Omental fat pad (tissue), 4 donors: ENCODE measurements around the gene FXYD7. TPM values are rescaled to one million over a fixed set of nuclear protein-coding genes. Genes with fewer than 3 reads are reported as not detected.

Source experiments
- ATAC-seq: fragments of 150-250 bp; one replicate; pipeline ENCODE4 v1.9.1; 2016; ENCODE audit warnings: mild to moderate bottlenecking, moderate library complexity; ENCODE audit not compliant: low FRiP score
- DNase-seq: peaks from one replicate; pipeline ENCODE4 v3.0.0-alpha.2; 2019; ENCODE audit warnings: low spot score
- total RNA-seq, 4 donors: library from RNA; depleted of rRNA; stranded (reverse); fragments of >200 nt; gene quantifications; one replicate each; pipeline ENCODE4 v1.1.0, GENCODE V29; 2016
- TF ChIP-seq, protein P1 (sequence below), 3 donors: fragments of 450-650 bp; IDR thresholded peaks; one replicate each; pipeline ENCODE4 v1.5.1; 2016 to 2017; ENCODE audit warnings: antibody characterized with exemption in 3 of 3, mild to moderate bottlenecking in 3 of 3, moderate library complexity in 2 of 3

The FXYD7 gene, protein sequence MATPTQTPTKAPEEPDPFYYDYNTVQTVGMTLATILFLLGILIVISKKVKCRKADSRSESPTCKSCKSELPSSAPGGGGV
- not detected for total RNA-seq

DNA sequence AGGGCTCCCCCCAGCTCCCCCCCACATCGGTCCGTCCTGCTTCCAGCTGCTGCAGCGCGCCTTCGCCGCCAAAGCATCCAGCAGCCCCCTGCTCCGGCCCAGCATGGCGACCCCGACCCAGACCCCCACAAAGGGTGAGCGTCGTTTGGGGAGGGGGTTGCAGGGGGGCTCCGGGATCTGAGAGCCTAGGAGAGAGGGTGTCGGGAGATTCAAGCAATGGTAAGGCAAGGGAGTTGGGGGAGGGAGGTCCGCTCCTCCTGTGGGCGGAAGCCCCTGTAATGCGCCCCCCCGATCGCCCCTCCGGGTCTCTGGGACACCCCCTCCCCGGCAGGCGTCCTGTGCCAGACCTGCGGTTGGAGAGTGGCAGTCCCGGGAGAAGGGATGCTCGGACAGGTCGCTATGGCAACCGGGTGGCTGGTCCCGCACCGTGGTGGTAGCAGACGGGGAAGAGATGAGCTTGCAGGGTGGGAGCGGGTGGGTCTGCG lies at the start of gene FXYD7:
Gene FXYD7, plus strand, starts transcription at position 25 of the 485 bp plus-strand sequence. Its CDS starts 79 bp downstream, at position 104.
- DNase-seq (no peak), ATAC-seq (no peak)
- TF ChIP-seq, protein P1, sequence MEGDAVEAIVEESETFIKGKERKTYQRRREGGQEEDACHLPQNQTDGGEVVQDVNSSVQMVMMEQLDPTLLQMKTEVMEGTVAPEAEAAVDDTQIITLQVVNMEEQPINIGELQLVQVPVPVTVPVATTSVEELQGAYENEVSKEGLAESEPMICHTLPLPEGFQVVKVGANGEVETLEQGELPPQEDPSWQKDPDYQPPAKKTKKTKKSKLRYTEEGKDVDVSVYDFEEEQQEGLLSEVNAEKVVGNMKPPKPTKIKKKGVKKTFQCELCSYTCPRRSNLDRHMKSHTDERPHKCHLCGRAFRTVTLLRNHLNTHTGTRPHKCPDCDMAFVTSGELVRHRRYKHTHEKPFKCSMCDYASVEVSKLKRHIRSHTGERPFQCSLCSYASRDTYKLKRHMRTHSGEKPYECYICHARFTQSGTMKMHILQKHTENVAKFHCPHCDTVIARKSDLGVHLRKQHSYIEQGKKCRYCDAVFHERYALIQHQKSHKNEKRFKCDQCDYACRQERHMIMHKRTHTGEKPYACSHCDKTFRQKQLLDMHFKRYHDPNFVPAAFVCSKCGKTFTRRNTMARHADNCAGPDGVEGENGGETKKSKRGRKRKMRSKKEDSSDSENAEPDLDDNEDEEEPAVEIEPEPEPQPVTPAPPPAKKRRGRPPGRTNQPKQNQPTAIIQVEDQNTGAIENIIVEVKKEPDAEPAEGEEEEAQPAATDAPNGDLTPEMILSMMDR (IDR thresholded peaks at IDR 0.05), result no peak

DNA sequence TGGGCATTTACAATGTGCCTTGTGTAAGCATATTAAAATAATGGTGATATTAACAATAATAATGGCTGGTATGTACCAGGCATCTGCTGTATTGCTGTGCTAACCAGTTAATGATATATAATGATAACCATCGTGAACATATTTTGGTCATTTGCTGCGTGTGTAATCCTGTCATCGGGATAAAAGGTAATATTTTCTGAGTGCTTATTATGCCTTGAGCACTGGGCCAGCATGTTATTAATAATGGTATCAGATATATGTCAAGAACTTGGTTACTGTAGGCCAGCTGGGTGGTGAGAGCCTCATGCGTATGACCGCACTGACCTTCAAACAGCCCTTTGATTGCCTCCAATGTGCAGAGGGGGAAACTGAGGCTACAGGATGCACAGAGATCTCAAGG lies 49.6 kb upstream of the FXYD7 start:
- TF ChIP-seq, protein P1 (IDR thresholded peaks at IDR 0.05), result no peak
- DNase-seq (no peak), ATAC-seq (no peak)

DNA sequence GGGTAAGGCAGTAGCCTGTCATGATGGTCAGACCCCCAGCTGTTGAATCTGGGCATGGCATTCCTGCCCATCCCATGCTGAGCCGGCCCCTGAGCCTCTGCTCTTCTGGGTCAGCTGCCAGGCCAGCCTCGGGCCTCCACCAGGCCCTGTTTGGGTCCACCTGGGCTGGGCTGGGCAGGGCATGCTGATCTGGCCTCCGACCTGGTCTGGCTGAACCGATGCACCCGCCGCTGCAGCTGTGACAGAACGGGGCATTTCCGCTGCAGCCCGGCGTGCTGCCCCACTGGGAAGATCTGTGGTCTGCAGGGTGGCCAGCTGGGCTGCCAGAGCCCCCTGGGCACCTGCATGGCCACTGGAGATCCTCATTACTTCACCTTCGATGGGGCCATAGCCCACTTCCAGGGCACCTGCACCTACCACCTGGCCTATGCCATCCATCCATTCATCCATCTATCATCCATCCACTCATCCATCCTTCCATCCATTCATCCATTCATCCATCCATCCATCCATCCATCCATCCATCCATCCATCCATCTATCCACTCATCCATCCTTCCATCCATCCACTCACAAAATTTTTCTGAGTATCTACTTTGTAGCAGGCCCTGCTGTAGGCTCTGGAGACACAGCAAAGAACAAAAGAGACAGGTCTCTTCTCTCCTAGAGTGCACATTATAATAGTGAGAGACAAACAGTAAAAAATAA lies 49.0 kb upstream of the FXYD7 start:
- TF ChIP-seq, protein P1 (IDR thresholded peaks at IDR 0.05), result no peak
- ATAC-seq (no peak), DNase-seq (no peak)

DNA sequence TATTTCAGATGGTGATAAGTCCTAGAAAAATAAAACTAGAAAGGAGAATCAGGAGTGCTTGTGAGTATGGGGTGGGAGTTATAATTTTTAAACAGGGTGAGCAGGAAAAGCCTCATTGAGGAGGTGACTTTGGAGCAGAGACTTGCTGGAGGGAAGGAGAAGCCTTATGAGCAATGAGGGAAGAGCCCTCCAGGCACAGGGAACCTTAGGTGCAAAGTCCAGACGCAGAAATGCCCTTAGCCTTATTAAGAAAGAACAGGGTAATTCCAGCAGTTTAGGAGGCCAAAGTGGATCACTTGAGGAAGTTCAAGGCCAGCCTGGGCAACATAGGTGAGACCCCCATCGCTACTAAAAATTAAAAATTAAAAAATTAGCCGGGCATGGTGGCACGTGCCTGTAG lies 48.4 kb upstream of the FXYD7 start:
- ATAC-seq, result no peak
- TF ChIP-seq, protein P1 (IDR thresholded peaks at IDR 0.05), result no peak
- no peak for DNase-seq

DNA sequence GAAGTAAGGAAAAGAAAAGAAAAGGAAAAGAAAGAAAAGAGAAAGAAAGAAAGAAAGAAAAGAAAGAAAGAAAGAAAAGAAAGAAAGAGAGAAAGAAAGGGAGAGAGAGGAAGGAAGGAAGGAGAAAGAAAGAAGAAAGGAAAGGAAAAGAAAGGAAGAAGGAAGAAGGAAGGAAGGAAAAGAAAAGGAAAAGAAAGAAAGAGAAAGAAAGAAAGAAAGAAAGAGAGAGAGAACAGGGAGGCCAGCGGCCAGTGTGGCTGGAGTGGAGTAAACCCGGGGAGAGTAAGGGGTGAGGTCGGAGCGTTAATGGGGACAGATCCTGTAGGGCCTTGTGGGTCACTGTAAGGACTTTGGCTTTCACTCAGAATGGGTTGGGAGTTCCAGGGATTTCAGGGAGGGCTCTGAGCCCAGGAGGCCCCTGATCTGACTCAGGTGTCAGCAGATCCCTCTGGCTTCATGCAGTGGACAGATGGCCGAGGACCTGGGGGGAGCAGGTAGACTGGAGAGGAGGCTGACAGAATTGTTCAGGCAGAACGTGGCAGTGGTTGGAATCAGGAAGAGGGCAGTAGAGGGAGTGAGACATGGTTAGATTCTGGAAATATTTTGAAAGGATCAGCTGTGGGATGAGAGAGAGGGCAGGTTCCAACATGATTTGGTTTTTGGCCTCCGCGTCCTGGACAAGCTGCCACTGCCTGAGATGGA lies 47.2 kb upstream of the FXYD7 start:
- DNase-seq, result no peak
- TF ChIP-seq, protein P1 (IDR thresholded peaks at IDR 0.05), result no peak
- no peak for ATAC-seq

DNA sequence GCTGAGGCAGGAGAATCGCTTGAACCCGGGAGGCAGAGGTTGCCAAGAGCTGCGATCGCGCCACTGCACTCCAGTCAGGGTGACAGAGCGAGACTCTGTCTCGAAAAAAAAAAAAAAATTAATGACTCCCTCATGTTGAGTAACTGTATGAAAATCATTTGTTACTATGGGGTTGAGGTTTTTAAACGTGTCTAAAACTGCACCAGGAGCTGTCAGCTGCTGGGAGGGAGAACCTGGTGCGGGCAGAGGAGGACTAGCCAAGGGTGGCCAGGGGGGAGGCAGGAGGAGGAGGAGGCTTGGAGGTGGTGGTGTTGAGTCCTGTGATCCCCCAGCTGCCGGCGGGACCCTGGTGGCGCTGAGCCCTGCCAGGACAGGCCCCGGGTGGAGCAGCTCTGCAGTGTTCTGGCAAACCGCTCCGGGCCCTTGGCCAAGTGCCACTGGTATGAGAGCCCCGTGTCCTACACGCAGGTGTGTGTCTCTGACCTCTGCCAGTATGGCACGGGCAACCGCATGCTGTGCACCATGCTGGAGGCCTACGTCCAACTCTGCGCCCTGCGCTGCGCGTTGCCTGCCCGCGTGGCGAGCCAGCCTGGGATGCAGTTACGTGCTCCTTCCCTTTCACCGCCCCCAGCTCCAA lies 44.5 kb upstream of the FXYD7 start:
- no peak for DNase-seq
- ATAC-seq, result no peak
- TF ChIP-seq, protein P1 (IDR thresholded peaks at IDR 0.05), result no peak
